HEK293 (cell line): Measurements from ENCODE around the gene HLA-E.
"Not testable (repeated sequence)": the region's sequence is repeated elsewhere in the genome, so short reads cannot be mapped to it uniquely, and the experiment has no call there.

Source experiments
- MYNN ChIP-seq: fragments of 450-650 bp; formaldehyde crosslinking; IDR thresholded peaks from 2 replicates; pipeline ENCODE4 v1.5.1; 2016; ENCODE audit warnings: missing biosample characterization, missing genetic modification characterization, borderline replicate concordance
- TCF7L2 ChIP-seq: IDR thresholded peaks from 2 replicates; pipeline ENCODE4 v1.6.1; 2011; ENCODE audit warnings: low read depth, mild to moderate bottlenecking, inconsistent platforms, low read length, moderate library complexity, borderline replicate concordance
- TRIM28 ChIP-seq: IDR thresholded peaks from 2 replicates; pipeline ENCODE4 v1.6.1; 2011; ENCODE audit warnings: low read length, control low read depth, borderline replicate concordance
- TSHZ1 ChIP-seq: fragments of 450-650 bp; formaldehyde crosslinking; IDR thresholded peaks from 2 replicates; pipeline ENCODE4 v1.5.1; 2016; ENCODE audit warnings: missing biosample characterization, missing genetic modification characterization, borderline replicate concordance
- ZNF10 ChIP-seq: fragments of 450-650 bp; formaldehyde crosslinking; IDR thresholded peaks from 2 replicates; pipeline ENCODE4 v1.5.1; 2017; ENCODE audit warnings: missing biosample characterization, missing genetic modification characterization
- ZNF133 ChIP-seq: fragments of 450-650 bp; formaldehyde crosslinking; IDR thresholded peaks from 2 replicates; pipeline ENCODE4 v1.5.1; 2016; ENCODE audit warnings: missing biosample characterization, missing genetic modification characterization
- ZNF302 ChIP-seq: fragments of 450-650 bp; formaldehyde crosslinking; IDR thresholded peaks from 2 replicates; pipeline ENCODE4 v1.5.1; 2016; ENCODE audit warnings: missing biosample characterization, missing genetic modification characterization, low read depth
- ZNF501 ChIP-seq: fragments of 450-650 bp; formaldehyde crosslinking; IDR thresholded peaks from 2 replicates; pipeline ENCODE4 v1.5.1; 2016; ENCODE audit warnings: missing biosample characterization, missing genetic modification characterization
- ZNF571 ChIP-seq: fragments of 450-650 bp; formaldehyde crosslinking; IDR thresholded peaks from 2 replicates; pipeline ENCODE4 v1.5.0; 2017; ENCODE audit warnings: missing biosample characterization, missing genetic modification characterization
- ZNF707 ChIP-seq: fragments of 450-650 bp; formaldehyde crosslinking; IDR thresholded peaks from 2 replicates; pipeline ENCODE4 v1.5.1; 2016; ENCODE audit warnings: missing biosample characterization, missing genetic modification characterization
- ZNF792 ChIP-seq: fragments of 450-650 bp; formaldehyde crosslinking; IDR thresholded peaks from 2 replicates; pipeline ENCODE4 v1.5.1; 2016; ENCODE audit warnings: missing biosample characterization, missing genetic modification characterization
- TF ChIP-seq, protein P1 (sequence below): fragments of 450-650 bp; formaldehyde crosslinking; IDR thresholded peaks from 2 replicates; pipeline ENCODE4 v1.5.1; 2016; ENCODE audit warnings: missing biosample characterization, missing genetic modification characterization
- TF ChIP-seq, protein P2 (sequence below): fragments of 450-650 bp; formaldehyde crosslinking; IDR thresholded peaks from 2 replicates; pipeline ENCODE4 v1.5.1; 2017; ENCODE audit warnings: missing biosample characterization, missing genetic modification characterization

DNA sequence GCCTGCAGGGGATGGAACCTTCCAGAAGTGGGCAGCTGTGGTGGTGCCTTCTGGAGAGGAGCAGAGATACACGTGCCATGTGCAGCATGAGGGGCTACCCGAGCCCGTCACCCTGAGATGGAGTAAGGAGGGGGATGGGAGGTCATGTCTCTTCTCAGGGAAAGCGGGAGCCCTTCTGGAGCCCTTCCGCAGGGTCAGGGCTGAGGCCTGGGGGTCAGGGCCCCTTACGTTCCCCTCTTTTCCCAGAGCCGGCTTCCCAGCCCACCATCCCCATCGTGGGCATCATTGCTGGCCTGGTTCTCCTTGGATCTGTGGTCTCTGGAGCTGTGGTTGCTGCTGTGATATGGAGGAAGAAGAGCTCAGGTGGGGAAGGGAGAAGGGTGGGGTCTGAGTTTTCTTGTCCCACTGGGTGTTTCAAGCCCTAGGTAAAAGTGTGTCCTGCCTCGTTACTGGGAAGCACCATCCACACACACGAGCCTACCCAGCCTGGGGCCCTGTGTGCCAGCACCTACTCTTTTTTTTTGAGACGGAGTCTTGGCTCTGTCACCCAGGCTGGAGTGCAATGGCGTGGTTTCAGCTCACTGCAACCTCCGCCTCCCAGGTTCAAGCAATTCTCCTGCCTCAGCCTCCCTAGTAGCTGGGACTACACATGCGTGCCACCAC, 2.1 kb downstream of the HLA-E start:
- not testable (repeated sequence) for TF ChIP-seq TCF7L2; TRIM28; MYNN (tag by site-specific recombination); ZNF571; ZNF302 (tag by site-specific recombination); ZNF792 (tag by site-specific recombination); ZNF133 (tag by site-specific recombination); ZNF707; ZNF10; ZNF501 (tag by site-specific recombination); TSHZ1 (tag by site-specific recombination)
- TF ChIP-seq, protein P1, sequence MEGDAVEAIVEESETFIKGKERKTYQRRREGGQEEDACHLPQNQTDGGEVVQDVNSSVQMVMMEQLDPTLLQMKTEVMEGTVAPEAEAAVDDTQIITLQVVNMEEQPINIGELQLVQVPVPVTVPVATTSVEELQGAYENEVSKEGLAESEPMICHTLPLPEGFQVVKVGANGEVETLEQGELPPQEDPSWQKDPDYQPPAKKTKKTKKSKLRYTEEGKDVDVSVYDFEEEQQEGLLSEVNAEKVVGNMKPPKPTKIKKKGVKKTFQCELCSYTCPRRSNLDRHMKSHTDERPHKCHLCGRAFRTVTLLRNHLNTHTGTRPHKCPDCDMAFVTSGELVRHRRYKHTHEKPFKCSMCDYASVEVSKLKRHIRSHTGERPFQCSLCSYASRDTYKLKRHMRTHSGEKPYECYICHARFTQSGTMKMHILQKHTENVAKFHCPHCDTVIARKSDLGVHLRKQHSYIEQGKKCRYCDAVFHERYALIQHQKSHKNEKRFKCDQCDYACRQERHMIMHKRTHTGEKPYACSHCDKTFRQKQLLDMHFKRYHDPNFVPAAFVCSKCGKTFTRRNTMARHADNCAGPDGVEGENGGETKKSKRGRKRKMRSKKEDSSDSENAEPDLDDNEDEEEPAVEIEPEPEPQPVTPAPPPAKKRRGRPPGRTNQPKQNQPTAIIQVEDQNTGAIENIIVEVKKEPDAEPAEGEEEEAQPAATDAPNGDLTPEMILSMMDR (tag by site-specific recombination): not testable (repeated sequence)
- TF ChIP-seq, protein P2, sequence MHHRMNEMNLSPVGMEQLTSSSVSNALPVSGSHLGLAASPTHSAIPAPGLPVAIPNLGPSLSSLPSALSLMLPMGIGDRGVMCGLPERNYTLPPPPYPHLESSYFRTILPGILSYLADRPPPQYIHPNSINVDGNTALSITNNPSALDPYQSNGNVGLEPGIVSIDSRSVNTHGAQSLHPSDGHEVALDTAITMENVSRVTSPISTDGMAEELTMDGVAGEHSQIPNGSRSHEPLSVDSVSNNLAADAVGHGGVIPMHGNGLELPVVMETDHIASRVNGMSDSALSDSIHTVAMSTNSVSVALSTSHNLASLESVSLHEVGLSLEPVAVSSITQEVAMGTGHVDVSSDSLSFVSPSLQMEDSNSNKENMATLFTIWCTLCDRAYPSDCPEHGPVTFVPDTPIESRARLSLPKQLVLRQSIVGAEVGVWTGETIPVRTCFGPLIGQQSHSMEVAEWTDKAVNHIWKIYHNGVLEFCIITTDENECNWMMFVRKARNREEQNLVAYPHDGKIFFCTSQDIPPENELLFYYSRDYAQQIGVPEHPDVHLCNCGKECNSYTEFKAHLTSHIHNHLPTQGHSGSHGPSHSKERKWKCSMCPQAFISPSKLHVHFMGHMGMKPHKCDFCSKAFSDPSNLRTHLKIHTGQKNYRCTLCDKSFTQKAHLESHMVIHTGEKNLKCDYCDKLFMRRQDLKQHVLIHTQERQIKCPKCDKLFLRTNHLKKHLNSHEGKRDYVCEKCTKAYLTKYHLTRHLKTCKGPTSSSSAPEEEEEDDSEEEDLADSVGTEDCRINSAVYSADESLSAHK (tag by site-specific recombination): not testable (repeated sequence)
